Right atrium auricular region (tissue), 2 donors: ENCODE measurements around the gene TSC22D2. TPM values are rescaled to one million over a fixed set of nuclear protein-coding genes. Genes with fewer than 3 reads are reported as not detected.

Source experiments
- DNase-seq: peaks from one replicate; pipeline ENCODE4 v3.0.0-alpha.2; 2019; ENCODE audit warnings: low spot score
- H3K27ac ChIP-seq, 2 donors: fragments of 200-600 bp; sonication (generic); 1 replicate in 1 of 2; 2 replicates in 1 of 2; pipeline ENCODE4 v1.5.1; 2016 to 2019
- H3K27me3 ChIP-seq, 2 donors: fragments of 200-600 bp; sonication (generic); one replicate each; pipeline versions ENCODE4 v1.5.1 to v1.6.0; 2017 to 2019
- H3K36me3 ChIP-seq: fragments of 200-600 bp; sonication (generic); one replicate; pipeline ENCODE4 v1.5.1; 2016
- H3K4me1 ChIP-seq, 2 donors: fragments of 200-600 bp; sonication (generic); one replicate each; pipeline versions ENCODE4 v1.5.1 to v1.6.0; 2017 to 2019
- H3K4me3 ChIP-seq, 2 donors: fragments of 200-600 bp; sonication (generic); 1 replicate in 1 of 2; 2 replicates in 1 of 2; pipeline ENCODE4 v1.5.1; 2017 to 2019; ENCODE audit warnings: mild to moderate bottlenecking in 1 of 2, moderate library complexity in 1 of 2
- H3K9me3 ChIP-seq, 2 donors: fragments of 200-600 bp; sonication (generic); one replicate each; pipeline ENCODE4 v1.5.1; 2019
- total RNA-seq, 2 donors: library from RNA; depleted of rRNA; stranded (reverse); fragments of >200 nt; gene quantifications; one replicate each; pipeline ENCODE4 v1.1.0, GENCODE V29; 2016
- TF ChIP-seq, protein P1 (sequence below), 2 donors: fragments of 200-600 bp; sonication (generic); IDR thresholded peaks; one replicate each; pipeline ENCODE4 v1.5.1; 2019; ENCODE audit warnings: antibody characterized with exemption in 2 of 2

The TSC22D2 gene
- total RNA-seq, 2 donors from 2014 or later: 18.1 to 23.5 TPM

- TF ChIP-seq, protein P1, sequence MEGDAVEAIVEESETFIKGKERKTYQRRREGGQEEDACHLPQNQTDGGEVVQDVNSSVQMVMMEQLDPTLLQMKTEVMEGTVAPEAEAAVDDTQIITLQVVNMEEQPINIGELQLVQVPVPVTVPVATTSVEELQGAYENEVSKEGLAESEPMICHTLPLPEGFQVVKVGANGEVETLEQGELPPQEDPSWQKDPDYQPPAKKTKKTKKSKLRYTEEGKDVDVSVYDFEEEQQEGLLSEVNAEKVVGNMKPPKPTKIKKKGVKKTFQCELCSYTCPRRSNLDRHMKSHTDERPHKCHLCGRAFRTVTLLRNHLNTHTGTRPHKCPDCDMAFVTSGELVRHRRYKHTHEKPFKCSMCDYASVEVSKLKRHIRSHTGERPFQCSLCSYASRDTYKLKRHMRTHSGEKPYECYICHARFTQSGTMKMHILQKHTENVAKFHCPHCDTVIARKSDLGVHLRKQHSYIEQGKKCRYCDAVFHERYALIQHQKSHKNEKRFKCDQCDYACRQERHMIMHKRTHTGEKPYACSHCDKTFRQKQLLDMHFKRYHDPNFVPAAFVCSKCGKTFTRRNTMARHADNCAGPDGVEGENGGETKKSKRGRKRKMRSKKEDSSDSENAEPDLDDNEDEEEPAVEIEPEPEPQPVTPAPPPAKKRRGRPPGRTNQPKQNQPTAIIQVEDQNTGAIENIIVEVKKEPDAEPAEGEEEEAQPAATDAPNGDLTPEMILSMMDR (IDR thresholded peaks at IDR 0.05): no peak
- Histone ChIP-seq H3K9me3 (peaks cover 0 to 23% of the 10 kb centered on the region in 2 donors), H3K27me3 (no peaks in the 10 kb centered on the region), H3K27ac (no peak overlapping the region), H3K4me1 (no peaks in the 10 kb centered on the region), H3K4me3 (no peak overlapping the region), H3K36me3 (no peaks in the 10 kb centered on the region)
- DNase-seq: no peak
These were observed 80.8 kb downstream of the TSC22D2 start for GRCh38 chr3:150488867-150489266.

- H3K4me1 ChIP-seq: no peaks in the 10 kb centered on the region
- peaks cover 0 to 10% of the 10 kb centered on the region in 2 donors for H3K9me3 ChIP-seq
- TF ChIP-seq, protein P1 (IDR thresholded peaks at IDR 0.05): no peak
- no peak overlapping the region for H3K4me3 ChIP-seq
- no peak for DNase-seq
- no peak overlapping the region for H3K27ac ChIP-seq
- no peaks in the 10 kb centered on the region for H3K36me3 ChIP-seq
- no peaks in the 10 kb centered on the region for H3K27me3 ChIP-seq
These were observed 82.3 kb downstream of the TSC22D2 start for GRCh38 chr3:150490277-150490986.

GRCh38 chr3:150494411-150494977, 86.4 kb downstream of the TSC22D2 start:
- DNase-seq: no peak
- Histone ChIP-seq H3K4me1 (no peaks in the 10 kb centered on the region), H3K27ac (no peak overlapping the region), H3K4me3 (no peak overlapping the region), H3K9me3 (no peaks in the 10 kb centered on the region), H3K36me3 (no peaks in the 10 kb centered on the region), H3K27me3 (no peaks in the 10 kb centered on the region)
- TF ChIP-seq, protein P1 (IDR thresholded peaks at IDR 0.05): no peak

GRCh38 chr3:150495149-150495548, 87.1 kb downstream of the TSC22D2 start:
- Histone ChIP-seq H3K27ac (no peak overlapping the region), H3K36me3 (no peaks in the 10 kb centered on the region), H3K9me3 (no peaks in the 10 kb centered on the region), H3K4me1 (no peaks in the 10 kb centered on the region), H3K27me3 (no peaks in the 10 kb centered on the region), H3K4me3 (no peak overlapping the region)
- TF ChIP-seq, protein P1 (IDR thresholded peaks at IDR 0.05): no peak
- no peak for DNase-seq

DNA sequence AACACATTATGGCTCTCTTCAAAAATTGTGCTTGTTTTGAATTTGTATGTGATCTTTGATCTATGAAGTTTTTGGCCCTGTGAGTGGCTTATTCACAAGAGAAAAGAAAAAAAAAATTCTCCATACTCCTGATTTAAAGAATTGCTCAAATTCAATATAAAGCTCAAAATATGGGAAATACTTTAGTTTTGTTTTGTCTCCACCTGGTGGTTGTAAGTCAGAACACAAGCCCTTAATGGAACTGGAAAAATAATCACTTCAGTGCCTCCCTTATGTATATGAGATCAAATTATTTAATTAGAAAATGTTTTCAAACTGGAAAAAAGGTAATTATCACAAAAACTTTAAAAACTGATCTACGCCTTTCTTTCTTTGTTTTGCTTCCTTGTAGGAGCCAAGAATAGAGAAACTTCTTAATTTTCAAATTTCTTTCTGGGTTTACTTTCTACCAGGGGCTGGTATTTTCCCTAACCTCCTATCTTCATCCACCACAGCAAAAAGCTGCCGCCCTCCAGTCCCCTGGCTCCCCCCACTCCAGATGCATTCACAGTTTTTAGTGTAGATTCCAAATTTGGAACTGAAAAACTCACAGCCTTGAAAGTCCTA, 87.6 kb downstream of the TSC22D2 start:
- no peaks in the 10 kb centered on the region for H3K4me1 ChIP-seq
- no peak overlapping the region for H3K27ac ChIP-seq
- no peak overlapping the region for H3K4me3 ChIP-seq
- no peak for DNase-seq
- TF ChIP-seq, protein P1 (IDR thresholded peaks at IDR 0.05): peak; percentile 68 to 86
- no peaks in the 10 kb centered on the region for H3K27me3 ChIP-seq
- H3K36me3 ChIP-seq: no peaks in the 10 kb centered on the region
- H3K9me3 ChIP-seq: no peaks in the 10 kb centered on the region
